ENCODE data around the gene ASXL1.
A peak's percentile ranks its signal among the peaks of the same experiment; 100 is the strongest.

The ASXL1 gene

DNA sequence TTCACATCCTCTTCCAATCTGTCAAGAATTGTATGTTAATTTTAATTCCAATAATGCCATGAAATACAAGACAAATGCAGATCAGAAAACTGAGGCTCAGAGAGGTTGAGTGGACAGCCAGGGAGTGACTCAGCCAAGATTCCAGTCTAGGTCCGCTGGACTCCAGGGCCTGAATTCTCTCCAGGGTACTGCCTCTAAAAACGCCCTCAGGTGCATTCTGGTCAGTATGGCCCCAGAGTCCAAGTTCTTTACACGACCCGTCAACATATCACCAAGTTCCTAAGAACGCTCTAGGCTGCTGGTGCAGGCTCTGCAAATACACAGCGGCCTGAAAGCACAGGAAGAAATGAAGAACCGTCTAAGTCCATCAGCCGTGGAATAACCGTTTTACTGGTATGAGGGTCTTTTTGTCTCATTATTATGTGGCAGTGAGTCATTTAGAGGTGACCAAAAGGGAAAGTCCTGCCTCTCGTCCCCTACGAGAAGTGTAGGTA lies 709 bp upstream of the ASXL1 start:
- peak overlapping the region; percentile 75 for H3K4me3 ChIP-seq (ENCODE audit: low read depth, low read length)
- TF ChIP-seq, protein P1, sequence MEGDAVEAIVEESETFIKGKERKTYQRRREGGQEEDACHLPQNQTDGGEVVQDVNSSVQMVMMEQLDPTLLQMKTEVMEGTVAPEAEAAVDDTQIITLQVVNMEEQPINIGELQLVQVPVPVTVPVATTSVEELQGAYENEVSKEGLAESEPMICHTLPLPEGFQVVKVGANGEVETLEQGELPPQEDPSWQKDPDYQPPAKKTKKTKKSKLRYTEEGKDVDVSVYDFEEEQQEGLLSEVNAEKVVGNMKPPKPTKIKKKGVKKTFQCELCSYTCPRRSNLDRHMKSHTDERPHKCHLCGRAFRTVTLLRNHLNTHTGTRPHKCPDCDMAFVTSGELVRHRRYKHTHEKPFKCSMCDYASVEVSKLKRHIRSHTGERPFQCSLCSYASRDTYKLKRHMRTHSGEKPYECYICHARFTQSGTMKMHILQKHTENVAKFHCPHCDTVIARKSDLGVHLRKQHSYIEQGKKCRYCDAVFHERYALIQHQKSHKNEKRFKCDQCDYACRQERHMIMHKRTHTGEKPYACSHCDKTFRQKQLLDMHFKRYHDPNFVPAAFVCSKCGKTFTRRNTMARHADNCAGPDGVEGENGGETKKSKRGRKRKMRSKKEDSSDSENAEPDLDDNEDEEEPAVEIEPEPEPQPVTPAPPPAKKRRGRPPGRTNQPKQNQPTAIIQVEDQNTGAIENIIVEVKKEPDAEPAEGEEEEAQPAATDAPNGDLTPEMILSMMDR (IDR thresholded peaks at IDR 0.05; ENCODE audit: borderline replicate concordance, insufficient read depth, low read depth, low read length), result no peak

DNA sequence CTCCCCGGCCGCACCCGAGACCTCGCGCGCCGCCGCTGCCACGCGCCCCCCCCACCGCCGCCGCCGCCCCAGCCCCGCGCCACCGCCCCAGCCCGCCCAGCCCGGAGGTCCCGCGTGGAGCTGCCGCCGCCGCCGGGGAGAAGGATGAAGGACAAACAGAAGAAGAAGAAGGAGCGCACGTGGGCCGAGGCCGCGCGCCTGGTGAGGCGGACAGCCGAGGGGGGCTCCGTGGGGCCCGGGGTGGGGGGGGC lies 426 bp downstream of the ASXL1 start:
- TF ChIP-seq, protein P1 (IDR thresholded peaks at IDR 0.05; ENCODE audit: borderline replicate concordance, insufficient read depth, low read depth, low read length), result no peak
- peak overlapping the region; percentile 75 for H3K4me3 ChIP-seq (ENCODE audit: low read depth, low read length)

DNA sequence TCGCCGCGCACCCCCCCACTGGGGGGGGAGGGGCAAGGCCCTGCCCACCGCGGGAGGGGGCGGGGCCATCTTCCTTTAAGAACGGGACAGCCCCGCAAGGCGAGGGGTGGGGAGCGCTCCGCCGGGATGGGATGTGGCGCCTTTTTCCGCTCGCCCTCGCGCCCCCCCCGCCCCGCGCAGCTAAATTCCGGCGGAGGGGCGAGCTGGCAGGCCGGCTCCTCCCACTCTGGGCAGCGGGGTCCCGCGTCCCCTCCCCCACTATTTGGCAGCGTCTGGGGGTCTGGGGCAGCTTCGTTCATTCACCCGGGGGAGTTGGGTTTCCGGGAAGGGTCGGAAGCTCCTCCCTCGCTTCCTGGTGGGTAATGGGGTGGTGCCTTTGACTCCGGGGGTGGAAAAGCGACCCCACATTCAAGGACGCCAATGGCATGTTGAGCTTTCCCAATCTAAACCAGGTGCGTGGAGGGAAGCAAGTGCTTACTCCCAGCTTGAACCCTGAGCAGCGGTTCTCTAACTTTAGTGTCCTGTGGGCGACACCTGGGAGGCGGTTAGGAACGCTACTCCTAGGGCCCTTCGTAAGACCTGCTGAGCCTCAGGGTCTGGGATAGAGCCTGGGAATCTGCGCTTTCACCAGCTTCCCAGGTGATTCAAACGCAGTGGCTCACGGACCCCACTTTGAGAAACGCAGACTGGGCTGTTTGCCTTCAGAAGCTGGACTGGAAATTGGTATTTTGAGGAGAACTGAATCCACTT lies 927 bp downstream of the ASXL1 start:
- TF ChIP-seq, protein P1 (IDR thresholded peaks at IDR 0.05; ENCODE audit: borderline replicate concordance, insufficient read depth, low read depth, low read length), result no peak
- peak overlapping the region; percentile 75 for H3K4me3 ChIP-seq (ENCODE audit: low read depth, low read length)

DNA sequence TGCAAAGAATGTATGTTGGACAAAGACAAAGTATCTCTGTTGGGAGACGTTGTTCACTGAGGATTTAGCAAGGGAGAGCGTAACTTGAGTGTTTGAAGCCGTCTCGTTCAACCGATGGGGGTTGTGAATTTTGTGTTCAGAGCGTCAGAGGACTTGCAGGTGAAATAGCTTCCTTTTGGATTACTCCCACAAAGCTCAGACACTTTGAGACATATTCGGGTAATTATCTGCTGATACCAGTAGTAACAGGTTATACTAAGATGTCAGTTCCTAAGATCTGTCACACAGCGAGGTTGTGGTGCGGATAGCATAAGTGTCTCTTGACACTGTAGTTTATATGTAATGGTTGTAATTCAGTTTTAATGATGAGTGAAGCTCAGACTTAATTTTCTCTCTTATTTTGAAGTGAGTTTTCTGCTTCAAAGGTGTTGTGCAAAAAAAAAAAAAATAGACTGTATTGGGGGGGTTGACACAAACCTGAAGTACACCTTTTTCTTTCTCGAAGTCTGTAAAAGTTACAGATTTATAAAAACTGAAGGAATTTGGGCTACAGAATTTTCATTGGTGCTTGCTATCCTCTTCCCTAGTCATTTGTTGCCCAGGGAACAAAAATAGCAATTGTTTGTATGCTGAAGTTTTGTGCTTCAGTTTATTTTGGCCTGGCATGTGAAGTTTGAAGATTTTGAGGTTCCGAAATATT lies 1.7 kb downstream of the ASXL1 start:
- H3K4me3 ChIP-seq (ENCODE audit: low read depth, low read length), result peak overlapping the region; percentile 75
- TF ChIP-seq, protein P1 (IDR thresholded peaks at IDR 0.05; ENCODE audit: borderline replicate concordance, insufficient read depth, low read depth, low read length), result no peak

DNA sequence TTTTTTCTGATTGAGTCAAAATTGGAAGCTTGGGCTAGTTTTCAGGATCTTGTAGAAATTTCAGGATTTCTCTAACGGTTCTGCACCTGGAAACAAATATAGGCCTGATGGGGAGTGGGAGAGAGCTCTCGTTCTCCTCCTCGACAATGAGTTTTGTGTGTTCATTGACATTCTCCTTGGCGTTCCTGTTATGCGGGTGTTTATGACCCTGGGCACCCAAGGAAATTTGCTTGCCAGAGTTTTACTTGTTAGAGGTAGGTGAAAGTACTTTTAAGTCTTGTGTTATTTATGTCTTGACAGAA lies 2.2 kb downstream of the ASXL1 start:
- TF ChIP-seq, protein P1 (IDR thresholded peaks at IDR 0.05; ENCODE audit: borderline replicate concordance, insufficient read depth, low read depth, low read length), result no peak
- peak overlapping the region; percentile 75 for H3K4me3 ChIP-seq (ENCODE audit: low read depth, low read length)

DNA sequence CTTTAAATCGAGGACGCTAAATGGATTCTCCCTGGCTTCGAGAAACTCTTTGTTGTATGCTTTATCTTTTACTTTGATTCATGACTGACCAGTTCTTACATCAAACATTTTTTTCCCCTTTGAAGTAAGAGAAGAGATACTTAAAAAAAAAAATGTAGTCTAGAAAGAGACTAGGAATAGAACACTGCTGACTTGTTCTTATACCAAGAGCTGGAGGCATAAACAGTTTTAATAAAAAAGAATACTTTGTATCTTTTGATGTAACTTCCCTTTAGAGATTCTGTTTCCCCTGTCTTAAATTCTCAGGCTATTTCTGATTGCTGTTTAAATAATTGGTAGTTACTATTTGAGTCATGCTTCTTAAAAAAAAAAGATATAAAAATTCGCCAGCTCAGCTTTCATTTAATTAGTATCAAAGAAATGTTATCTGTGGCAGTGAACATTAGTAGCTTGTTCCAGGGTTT lies 4.8 kb downstream of the ASXL1 start:
- TF ChIP-seq, protein P1 (IDR thresholded peaks at IDR 0.05; ENCODE audit: borderline replicate concordance, insufficient read depth, low read depth, low read length), result no peak
- no peak overlapping the region for H3K4me3 ChIP-seq (ENCODE audit: low read depth, low read length)

DNA sequence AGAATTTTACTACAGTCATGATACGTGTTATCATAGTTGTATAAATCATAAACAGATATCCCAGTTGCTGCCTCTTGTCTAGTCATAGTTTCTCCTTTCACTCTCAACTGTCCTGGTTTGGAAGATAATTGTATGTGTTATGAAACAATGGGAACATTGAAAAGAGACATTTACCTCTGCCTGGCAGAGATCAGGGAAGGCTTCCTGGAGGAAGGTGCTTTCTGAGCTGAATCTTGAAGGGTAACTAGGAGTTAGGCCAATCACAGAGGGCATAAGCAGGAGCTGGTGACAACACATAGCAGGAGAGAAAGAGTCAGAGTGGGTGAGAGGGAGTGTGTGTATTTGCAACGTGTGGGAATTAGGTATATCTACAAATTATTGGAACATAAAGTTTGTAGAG lies 5.4 kb downstream of the ASXL1 start:
- H3K4me3 ChIP-seq (ENCODE audit: low read depth, low read length), result no peak overlapping the region
- TF ChIP-seq, protein P1 (IDR thresholded peaks at IDR 0.05; ENCODE audit: borderline replicate concordance, insufficient read depth, low read depth, low read length), result no peak

Data from GM12875 (cell line).